T-cell (primary cell): Measurements from ENCODE around the gene LXN. TPM values are rescaled to one million over a fixed set of nuclear protein-coding genes. Genes with fewer than 3 reads are reported as not detected.

Experiments used
- ATAC-seq, 4 experiments: fragments of 200-7000 bp in 3 of 4; fragments of 150-1000 bp in 1 of 4; cut with Tn5 transposase; replicated peaks in 1 of 4; 1 replicate in 3 of 4; 2 replicates in 1 of 4; pipeline ENCODE4 v1.10.0; 2021; ENCODE audit warnings: moderate library complexity in 3 of 4, mild to moderate bottlenecking in 2 of 4, moderate number of reproducible peaks in 1 of 4
- CTCF ChIA-PET, 2 donors: fragments of 300-600 bp; sonication (Branson Sonifier 250); formaldehyde crosslinking; loops; one replicate each; lab custom pipeline; 2022; ENCODE audit warnings: antibody characterized with exemption in 2 of 2; lab: Charles Lee
- POLR2A ChIA-PET, 2 donors: fragments of 300-600 bp; sonication (Branson Sonifier 250); formaldehyde crosslinking; loops; one replicate each; lab custom pipeline; 2022; ENCODE audit warnings: antibody characterized with exemption in 2 of 2; lab: Charles Lee
- DNase-seq, 35 experiments: peaks; one replicate each; pipeline versions ENCODE4 v3.0.0 to v3.0.0-alpha.2; 2013 to 2023
- H3K27ac ChIP-seq: one replicate; pipeline ENCODE4 v1.5.1; 2013; ENCODE audit warnings: low read length
- H3K27me3 ChIP-seq, 2 experiments: replicated peaks in 1 of 2; 1 replicate in 1 of 2; 2 replicates in 1 of 2; pipeline versions ENCODE4 v1.6.1 to v1.7.0; 2013; ENCODE audit warnings: low read length in 1 of 2, mixed read lengths in 1 of 2; ENCODE audit not compliant: control insufficient read depth in 2 of 2, insufficient read depth in 2 of 2; ENCODE audit errors: extremely low read depth in 1 of 2
- H3K36me3 ChIP-seq, 2 donors: 1 replicate in 1 of 2; 2 replicates in 1 of 2; pipeline versions ENCODE4 v1.6.1 to v1.7.0; 2013; ENCODE audit warnings: low read length in 1 of 2; ENCODE audit not compliant: control insufficient read depth in 2 of 2, insufficient read depth in 1 of 2; ENCODE audit errors: extremely low read depth in 1 of 2
- H3K4me1 ChIP-seq, 2 experiments: 1 replicate in 1 of 2; 2 replicates in 1 of 2; pipeline versions ENCODE4 v1.6.1 to v1.7.0; 2013; ENCODE audit warnings: low read length in 2 of 2, mixed read lengths in 1 of 2; ENCODE audit not compliant: insufficient read depth in 2 of 2, control insufficient read depth in 1 of 2; ENCODE audit errors: extremely low read depth in 1 of 2
- H3K4me3 ChIP-seq, 2 donors: 1 replicate in 1 of 2; 2 replicates in 1 of 2; pipeline versions ENCODE4 v1.5.1 to v1.7.0; 2013; ENCODE audit warnings: mild to moderate bottlenecking in 2 of 2, low read length in 1 of 2, moderate library complexity in 1 of 2; ENCODE audit not compliant: control insufficient read depth in 1 of 2; ENCODE audit errors: extremely low read depth in 1 of 2
- H3K9me3 ChIP-seq: 2 replicates; pipeline ENCODE4 v1.7.0; 2013
- H3K27ac Mint-ChIP-seq, 2 donors: one replicate each; pipeline ENCODE4 v1.8.0; 2020 to 2021; ENCODE audit warnings: mild to moderate bottlenecking in 2 of 2, mixed read lengths in 2 of 2
- H3K27me3 Mint-ChIP-seq, 2 donors: one replicate each; pipeline ENCODE4 v1.8.0; 2021 to 2022; ENCODE audit warnings: mixed read lengths in 2 of 2
- H3K36me3 Mint-ChIP-seq: one replicate; pipeline ENCODE4 v1.8.0; 2021; ENCODE audit warnings: mixed read lengths
- H3K4me1 Mint-ChIP-seq, 3 donors: one replicate each; pipeline ENCODE4 v1.8.0; 2020 to 2022; ENCODE audit warnings: mixed read lengths in 3 of 3, mild to moderate bottlenecking in 1 of 3
- H3K4me3 Mint-ChIP-seq, 3 donors: one replicate each; pipeline ENCODE4 v1.8.0; 2020 to 2022; ENCODE audit warnings: mild to moderate bottlenecking in 3 of 3, mixed read lengths in 3 of 3, moderate library complexity in 3 of 3
- H3K9me3 Mint-ChIP-seq, 3 donors: one replicate each; pipeline ENCODE4 v1.8.0; 2020 to 2022; ENCODE audit warnings: mixed read lengths in 3 of 3
- WGBS: methylation state at CpG from one replicate; pipeline ENCODE4 v1.1.5; 2013; ENCODE audit warnings: missing lambda C conversion rate; ENCODE audit not compliant: insufficient coverage; 5-methylcytosine and 5-hydroxymethylcytosine counted together
- total RNA-seq, 35 experiments: library from RNA in 6 of 35; stranded (reverse) in 6 of 35; fragments of 120-200 nt in 1 of 35; gene quantifications; one replicate each; pipeline versions ENCODE4 v1.2.1 to v1.2.4 and lab custom pipeline; 2013 to 2026

Gene LXN
- total RNA-seq, 5 donors from 2014 or later (not counting 1 experiment from before 2014, with no cell fraction given) = 2.5 to 6.7 (median 3.9) TPM

DNA sequence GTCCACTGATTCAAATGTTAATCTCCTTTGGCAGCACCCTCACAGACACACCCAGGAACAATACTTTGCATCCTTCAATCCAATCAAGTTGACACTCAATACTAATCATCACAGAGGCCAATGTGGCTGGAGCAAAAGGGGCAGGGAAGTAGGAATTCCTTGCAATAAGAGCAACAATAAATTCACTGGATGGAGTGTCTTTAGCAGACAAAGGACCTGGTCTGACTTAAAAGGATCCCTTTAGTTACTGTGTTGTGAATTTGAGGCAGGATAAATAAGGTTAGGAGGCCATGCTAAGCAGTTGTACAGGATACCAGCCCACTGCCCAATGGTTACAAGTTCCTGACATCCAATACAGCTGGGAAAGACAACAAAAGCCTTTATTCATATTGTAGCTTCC lies 40.5 kb downstream of the LXN start:
- no peak overlapping the region for H3K4me3 ChIP-seq
- peaks cover 5% of the 10 kb centered on the region for H3K36me3 Mint-ChIP-seq
- POLR2A ChIA-PET = no interaction called here
- peaks cover 0 to 8% of the 10 kb centered on the region in 2 experiments for H3K27me3 ChIP-seq
- CTCF ChIA-PET = no interaction called here
- H3K4me3 Mint-ChIP-seq = no peak overlapping the region
- H3K27me3 Mint-ChIP-seq = peaks cover 33 to 40% of the 10 kb centered on the region in 2 donors
- H3K4me1 ChIP-seq = no peaks in the 10 kb centered on the region
- DNase-seq = no peak
- no peak overlapping the region for H3K27ac ChIP-seq
- no peaks in the 10 kb centered on the region for H3K36me3 ChIP-seq
- no peaks in the 10 kb centered on the region for H3K9me3 Mint-ChIP-seq
- no peaks in the 10 kb centered on the region for H3K9me3 ChIP-seq
- peaks cover 0 to 3% (median 0%) of the 10 kb centered on the region in 3 donors for H3K4me1 Mint-ChIP-seq
- H3K27ac Mint-ChIP-seq = no peak overlapping the region
- no peak for ATAC-seq

DNA sequence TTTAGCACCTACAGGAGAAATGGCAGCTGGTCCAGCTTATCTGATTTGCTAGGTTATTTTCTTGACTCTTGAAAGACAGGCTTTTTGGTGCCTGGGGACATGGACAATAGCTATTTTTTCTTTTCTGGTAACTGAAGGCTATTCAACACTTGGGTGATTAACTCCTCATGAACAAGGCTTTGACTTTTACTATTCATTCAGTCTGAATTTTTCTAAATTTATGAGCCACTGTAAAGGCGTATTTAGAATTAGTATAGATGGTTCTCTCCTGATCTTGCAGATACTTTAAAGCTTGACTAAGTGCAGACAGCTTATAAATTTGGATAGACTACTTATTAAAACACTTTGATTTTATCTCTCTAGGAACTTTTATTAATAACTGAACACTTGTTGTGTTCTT lies 46.6 kb downstream of the LXN start:
- no peaks in the 10 kb centered on the region for H3K36me3 Mint-ChIP-seq
- Histone ChIP-seq H3K4me1 (no peaks in the 10 kb centered on the region), H3K27me3 (peaks cover 0 to 17% of the 10 kb centered on the region in 2 experiments), H3K4me3 (no peak overlapping the region), H3K27ac (no peak overlapping the region), H3K36me3 (no peaks in the 10 kb centered on the region), H3K9me3 (no peaks in the 10 kb centered on the region)
- ATAC-seq (no peak), DNase-seq (no peak)
- no CpG with 5 or more reads among the region's 1 CpG for WGBS
- POLR2A ChIA-PET = no interaction called here
- CTCF ChIA-PET = no interaction called here
- H3K27me3 Mint-ChIP-seq = peaks cover 33 to 35% of the 10 kb centered on the region in 2 donors
- H3K9me3 Mint-ChIP-seq = peaks cover 0 to 5% (median 0%) of the 10 kb centered on the region in 3 donors
- H3K4me1 Mint-ChIP-seq = peaks cover 0 to 1% (median 0%) of the 10 kb centered on the region in 3 donors
- H3K4me3 Mint-ChIP-seq = no peak overlapping the region
- H3K27ac Mint-ChIP-seq = no peak overlapping the region

- ChIA-PET POLR2A (interaction anchor here (0.5 to 0.7 kb wide), 2 partner anchors 10 to 521 kb away, joined by 3 to 4 read pairs; no protein-coding TSS in a partner anchor), CTCF (no interaction called here)
- H3K27ac ChIP-seq = no peak overlapping the region
- H3K36me3 ChIP-seq = no peaks in the 10 kb centered on the region
- no peak overlapping the region for H3K4me3 ChIP-seq
- Mint-ChIP-seq H3K27ac (no peak overlapping the region), H3K4me1 (peaks cover 0 to 1% (median 0%) of the 10 kb centered on the region in 3 donors), H3K4me3 (no peak overlapping the region), H3K9me3 (peaks cover 0 to 10% (median 5%) of the 10 kb centered on the region in 3 donors), H3K36me3 (no peaks in the 10 kb centered on the region), H3K27me3 (peaks cover 6 to 16% of the 10 kb centered on the region in 2 donors)
- H3K27me3 ChIP-seq = peaks cover 0 to 16% of the 10 kb centered on the region in 2 experiments
- no CpG with 5 or more reads among the region's 1 CpG for WGBS
- H3K4me1 ChIP-seq = no peaks in the 10 kb centered on the region
- DNase-seq = no peak
- H3K9me3 ChIP-seq = no peaks in the 10 kb centered on the region
- ATAC-seq = no peak
Measured at GRCh38 chr3:158617982-158618875, 54.2 kb downstream of the LXN start.

Other genes starting within 250 kb of the LXN start
- gene MLF1, start 101.5 kb downstream of the LXN start, total RNA-seq = 1 to 10 TPM in 4 of 5 donors, under 1 TPM in 1; 0.54 to 8.4 (median 1.5) TPM
- 10 to 100 TPM; 39.0 to 46.8 (median 40.1) TPM for gene GFM1, start 28.1 kb downstream of the LXN start, total RNA-seq
- gene RARRES1, start 59.8 kb upstream of the LXN start, total RNA-seq = not detected
- gene MFSD1, start 129.4 kb upstream of the LXN start, total RNA-seq = 10 to 100 TPM; 17.7 to 28.3 (median 25.5) TPM